Eye (tissue), 1 donor: ENCODE data around the gene LY9.
A peak's percentile ranks its signal among the peaks of the same experiment; 100 is the strongest.
"Not testable (repeated sequence)": the region's sequence is repeated elsewhere in the genome, so short reads cannot be mapped to it uniquely, and the experiment has no call there.

Source experiments
- DNase-seq: peaks from one replicate; pipeline ENCODE4 v3.0.0-alpha.2; 2015

LY9 gene

DNA sequence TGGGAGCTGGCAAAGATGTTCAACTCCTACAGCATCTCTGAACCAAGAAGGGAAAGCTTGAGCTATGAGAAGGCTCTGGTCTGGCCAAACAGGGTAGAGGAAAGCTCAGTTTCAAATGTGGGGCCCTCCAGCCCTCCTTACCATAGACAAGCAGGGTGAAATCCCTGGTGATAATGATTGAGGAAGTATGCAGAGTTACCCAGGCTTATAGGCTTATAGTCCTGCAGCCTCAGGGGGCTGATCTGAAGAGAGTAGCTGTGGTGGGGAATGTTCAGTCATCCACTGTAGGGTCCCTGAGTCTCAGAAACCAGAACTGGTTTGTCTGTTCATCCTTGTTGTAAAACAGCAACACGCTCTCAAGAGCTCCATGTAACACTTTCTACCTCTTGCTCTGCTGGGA lies 19.8 kb upstream of the LY9 start:
- no peak for DNase-seq

DNA sequence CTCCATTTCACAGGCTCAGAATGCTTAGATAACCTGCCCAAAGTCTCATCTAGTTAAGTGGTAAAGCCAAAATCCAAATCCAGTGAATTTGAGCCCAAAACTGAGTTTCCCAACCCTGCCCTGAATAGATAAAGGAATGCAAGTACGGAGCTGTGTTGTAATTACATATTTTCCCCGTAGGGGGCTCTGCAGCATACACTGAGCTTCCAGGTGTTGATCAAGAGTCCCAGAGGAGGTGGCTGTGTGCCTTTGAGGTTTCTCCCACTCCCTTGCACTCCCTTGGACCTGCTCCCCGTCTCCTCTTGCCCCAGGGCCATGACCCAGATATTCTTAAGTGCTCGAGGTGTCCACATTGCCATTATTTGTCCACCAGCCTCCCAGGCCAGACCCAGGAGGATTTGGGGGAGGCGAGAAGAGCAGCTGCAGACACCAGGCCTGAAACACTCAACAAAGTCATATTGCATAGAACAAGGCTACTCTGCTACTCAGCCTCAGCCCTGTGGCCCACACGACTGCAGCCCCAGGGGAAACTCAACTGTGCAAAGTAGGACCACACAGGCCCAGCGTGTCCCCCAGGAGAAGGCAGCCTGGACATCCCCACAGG lies 18.4 kb upstream of the LY9 start:
- DNase-seq: peak; percentile 21

DNA sequence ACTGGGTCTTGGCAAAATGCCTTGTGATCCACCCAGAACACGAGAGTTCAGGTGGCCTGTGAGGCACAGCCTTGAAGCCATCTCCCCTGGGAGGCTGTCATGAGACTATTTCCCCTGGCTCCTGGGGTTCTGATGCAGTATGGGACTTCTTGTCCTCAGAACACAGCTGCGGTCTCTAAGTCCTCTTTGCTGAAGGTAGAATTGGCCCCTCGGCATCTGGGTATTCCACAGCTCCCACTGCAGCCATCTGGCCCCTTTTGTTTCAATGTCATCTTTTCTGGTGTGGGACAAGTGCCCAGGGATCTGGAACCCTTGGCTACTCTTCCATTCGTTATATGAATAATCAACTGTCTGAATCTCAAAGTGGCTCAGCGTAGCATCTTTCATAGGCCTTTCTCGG lies 17.0 kb upstream of the LY9 start:
- no peak for DNase-seq

GRCh38 chr1:160779626-160780397 lies 16.2 kb upstream of the LY9 start:
- DNase-seq: peak; percentile 24

DNA sequence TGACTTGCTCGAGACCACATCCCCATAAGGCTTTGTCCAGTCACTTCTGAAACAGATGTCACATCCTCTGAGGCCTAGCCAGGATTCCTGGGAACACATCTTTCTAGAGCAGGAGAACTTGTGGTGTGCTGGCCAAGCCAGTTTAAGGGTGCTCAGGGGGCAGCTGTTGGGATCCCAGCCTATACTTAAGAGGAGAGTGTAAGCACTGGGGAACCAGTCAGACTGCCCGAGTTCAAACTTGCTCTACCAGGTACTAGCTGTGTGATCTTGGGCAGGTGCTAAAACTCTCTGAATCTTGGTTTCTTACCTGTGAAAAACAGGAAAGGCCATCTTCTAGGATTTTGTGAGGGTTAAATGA lies 15.6 kb upstream of the LY9 start:
- DNase-seq: no peak

GRCh38 chr1:160781186-160781766 lies 14.7 kb upstream of the LY9 start:
- DNase-seq: peak; percentile 37

DNA sequence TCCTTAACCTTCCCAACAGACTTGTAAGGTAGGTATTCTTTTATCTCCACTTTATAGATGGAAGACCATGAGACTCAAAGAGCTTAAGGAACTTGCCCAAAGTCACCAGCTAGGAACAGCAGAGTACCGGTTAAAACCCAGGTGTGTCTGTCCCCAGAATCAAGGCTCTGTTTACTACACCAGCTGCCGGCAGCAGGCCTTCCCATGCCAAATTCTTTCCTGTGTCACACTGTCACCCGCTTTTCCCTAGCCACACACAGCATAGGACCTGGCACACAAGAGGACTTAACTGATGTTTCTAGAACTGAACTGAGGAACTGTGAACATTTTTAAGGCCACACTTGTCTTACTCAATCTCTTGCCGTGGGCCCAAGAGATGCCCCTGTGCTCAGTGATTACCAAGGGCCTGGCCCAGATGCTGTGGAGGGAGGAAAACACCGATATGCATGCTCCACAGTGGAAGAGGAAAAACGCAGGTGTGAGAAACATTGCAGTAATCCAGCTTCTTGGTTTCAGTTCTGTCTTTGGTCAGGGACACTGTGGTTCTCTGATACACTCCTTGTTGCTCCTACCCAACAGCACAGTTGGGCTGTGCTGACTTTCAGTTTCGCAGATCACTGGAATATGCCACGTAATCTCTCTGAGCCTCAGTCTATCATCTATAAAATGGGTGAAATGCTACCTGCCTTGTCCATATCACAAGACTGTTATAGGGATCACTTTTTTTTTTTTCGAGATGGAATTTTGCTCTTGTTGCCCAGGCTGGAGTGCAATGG lies 13.9 kb upstream of the LY9 start:
- no peak for DNase-seq

GRCh38 chr1:160782988-160783765 lies 12.8 kb upstream of the LY9 start:
- not testable (repeated sequence) for DNase-seq

- no peak for DNase-seq
Measured at GRCh38 chr1:160789051-160789701, 6.8 kb upstream of the LY9 start.

GRCh38 chr1:160789702-160790611 lies 6.0 kb upstream of the LY9 start:
- DNase-seq: no peak

DNA sequence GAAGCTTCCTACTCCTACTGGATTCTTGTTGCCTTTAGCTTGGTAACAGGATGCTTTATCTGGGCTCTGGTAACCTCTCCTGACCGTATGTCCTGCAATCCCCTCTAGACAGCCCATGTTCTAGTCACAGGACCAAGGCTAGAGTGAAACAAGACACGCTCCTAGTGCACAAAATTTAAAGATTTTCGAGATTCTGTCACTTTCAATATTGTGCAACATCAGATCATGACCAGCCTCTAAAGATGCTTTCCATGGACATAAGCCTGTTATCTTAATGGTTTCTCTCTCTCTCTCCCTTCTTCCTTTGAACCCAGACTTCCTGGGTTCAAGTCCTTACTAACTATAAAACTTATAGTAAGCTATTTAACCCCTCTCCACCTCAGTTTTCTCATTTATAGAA lies 1.6 kb upstream of the LY9 start:
- DNase-seq: no peak

DNA sequence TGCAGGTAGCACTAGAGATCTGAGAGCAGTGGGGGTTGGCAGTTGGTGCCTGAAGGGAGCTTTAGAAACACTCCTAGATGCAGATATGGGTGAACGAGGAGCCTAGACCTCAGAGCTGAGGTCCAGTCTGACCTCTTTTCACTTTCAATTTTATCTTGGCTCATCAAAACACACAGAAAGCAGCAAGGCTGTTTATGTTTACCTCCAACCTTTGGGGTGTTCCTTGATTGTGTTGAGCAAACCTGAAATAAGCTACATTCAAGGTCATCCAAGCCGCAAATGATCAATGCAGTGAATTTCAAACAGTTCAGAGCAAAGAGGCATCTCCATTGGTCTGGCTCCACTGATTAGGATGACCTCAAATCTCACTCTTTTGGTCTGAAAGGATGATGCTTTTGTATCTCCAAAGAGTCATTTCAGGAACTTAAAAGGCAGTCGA lies 1.3 kb downstream of the LY9 start:
- no peak for DNase-seq

DNA sequence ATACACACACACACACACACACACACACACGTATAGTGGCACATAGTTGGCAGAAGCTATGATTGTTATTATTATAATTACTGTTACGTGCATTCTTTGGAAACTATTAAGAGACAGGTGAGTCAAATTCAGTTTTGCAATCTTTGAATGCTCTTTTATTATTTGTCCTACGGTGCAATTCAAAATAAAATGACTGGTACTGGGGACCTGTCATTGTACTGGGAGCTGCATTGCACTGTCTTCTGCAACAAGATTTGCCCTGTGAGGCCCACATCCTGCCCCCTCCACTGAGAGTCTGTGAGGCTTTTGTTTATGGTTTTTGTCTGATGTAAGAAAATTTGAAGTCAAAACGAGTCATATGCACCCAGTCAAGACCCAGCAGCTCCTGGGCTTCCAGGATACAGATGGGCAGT lies 1.9 kb downstream of the LY9 start:
- DNase-seq: no peak

GRCh38 chr1:160798439-160798838 lies 2.5 kb downstream of the LY9 start:
- no peak for DNase-seq

DNA sequence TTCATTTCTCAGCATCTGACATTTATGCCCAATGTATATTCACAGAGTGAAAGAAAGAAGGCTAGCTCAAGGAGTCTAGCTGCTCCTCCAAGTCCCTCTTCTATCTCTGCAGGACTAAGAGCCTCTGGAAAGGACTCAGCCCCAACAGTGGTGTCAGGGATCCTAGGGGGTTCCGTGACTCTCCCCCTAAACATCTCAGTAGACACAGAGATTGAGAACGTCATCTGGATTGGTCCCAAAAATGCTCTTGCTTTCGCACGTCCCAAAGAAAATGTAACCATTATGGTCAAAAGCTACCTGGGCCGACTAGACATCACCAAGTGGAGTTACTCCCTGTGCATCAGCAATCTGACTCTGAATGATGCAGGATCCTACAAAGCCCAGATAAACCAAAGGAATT lies 3.7 kb downstream of the LY9 start:
- DNase-seq: no peak

DNA sequence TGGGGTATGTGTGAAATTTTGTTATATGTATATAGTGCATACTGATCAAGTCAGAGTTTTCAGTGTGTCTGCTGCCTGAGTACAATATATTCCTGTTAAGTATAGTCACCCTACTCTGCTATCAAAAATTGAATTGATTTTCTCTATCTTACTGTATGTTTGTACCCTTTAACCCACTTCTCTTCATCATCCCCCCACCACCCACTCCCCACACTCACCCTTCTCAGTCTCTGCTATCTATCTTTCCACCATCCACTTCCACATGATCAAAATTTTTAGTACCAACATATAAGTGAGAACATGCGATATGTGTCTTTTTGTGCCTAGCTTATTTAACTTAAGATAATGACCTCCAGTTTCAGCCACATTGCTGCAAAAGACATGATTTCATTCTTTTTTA lies 4.2 kb downstream of the LY9 start:
- no peak for DNase-seq

DNA sequence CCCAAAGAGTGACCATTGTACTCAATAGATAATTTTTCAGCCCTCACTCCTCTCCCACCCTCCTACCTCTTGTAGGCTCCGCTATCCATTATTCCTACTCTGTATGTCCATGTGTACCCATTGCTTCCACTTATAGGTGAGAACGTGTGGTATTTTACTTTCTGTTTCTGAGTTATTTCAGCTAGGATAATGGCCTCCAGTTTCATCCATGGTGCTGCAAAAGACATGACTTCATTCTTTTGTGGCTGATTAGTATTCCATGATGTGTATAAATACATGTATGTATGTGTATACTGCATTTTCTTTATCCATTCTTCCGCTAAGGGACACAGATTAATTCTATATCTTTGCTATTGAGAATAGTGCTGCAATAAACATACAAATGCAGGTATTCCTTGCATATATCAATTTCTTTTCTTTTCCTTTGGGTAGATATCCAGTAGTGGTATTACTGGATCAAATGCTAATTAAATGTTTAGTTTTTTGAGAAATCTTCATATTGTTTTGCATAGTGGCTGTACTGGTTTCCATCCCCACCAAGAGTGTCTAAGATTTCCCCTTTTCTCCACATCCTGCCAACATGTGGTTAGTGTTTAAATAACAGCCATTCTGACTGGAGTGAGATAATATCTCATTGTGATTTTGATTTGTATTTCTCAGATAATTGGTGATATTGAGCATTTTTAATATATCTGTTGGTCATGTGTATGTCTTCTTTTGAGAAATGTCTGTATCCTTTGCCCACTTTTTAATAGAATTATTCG lies 4.9 kb downstream of the LY9 start:
- DNase-seq: no peak

DNA sequence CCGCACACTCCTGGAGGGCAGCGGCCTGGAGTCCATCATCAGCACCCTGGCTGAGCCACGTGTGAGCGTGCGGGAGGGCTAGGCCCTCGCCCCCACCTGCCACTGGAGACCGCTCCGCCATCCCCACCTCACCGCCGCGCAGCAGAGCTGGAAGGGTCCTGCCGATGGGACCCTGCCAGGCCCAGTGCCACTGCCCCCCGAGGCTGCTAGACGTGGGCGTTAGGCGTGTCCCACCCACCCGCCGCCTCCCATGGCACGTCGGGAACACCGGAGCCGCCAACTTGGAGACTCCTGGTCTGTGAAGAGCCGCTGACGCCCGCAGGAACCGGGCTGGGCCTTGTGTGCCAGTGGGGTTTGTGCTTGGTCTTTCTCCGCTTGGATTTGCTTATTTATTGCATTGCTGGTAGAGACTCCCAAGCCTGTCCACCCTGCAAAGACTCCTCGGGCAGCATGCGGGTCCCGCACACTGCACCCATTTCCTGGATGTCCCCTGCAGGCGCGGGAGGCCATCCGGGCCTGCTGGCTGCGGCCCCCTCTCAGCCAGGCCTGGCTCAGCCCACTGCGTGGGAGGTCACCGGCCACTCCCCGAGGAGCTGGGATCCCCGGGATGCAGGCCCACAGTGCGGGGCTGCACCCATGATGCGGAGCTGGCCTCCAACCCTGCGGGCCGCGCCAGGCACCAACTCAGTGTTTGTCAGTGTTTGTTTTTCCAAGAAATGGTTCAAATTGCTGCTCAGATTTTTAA lies 6.0 kb downstream of the LY9 start:
- DNase-seq: no peak

DNA sequence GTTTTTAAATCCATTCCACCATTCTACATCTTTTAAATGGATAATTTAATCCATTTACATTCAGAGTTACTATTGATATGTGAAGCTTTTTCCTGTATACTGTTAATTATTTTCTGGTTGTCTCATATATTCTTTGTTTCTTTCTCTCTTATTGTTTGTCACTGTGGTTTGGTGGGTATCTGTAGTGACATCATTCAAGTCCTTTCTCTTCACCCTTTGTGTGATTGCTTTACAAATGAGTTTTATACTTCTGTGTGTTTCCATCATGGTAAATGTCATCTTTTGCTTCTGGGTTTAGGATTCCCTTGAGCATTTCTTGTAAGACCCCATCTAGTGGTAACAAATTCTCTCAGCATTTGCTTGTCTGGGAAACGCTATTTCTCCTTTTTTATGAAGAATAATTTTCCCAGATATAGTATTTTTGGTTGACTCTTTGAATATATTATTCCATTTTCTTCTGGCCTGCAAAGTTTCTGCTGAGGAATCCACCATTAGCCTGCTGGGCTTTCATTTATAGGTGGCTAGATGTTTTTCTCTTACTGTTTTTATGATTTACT lies 10.2 kb downstream of the LY9 start:
- DNase-seq: no peak
